ENCODE measurements around the gene TMEM163.

DNA sequence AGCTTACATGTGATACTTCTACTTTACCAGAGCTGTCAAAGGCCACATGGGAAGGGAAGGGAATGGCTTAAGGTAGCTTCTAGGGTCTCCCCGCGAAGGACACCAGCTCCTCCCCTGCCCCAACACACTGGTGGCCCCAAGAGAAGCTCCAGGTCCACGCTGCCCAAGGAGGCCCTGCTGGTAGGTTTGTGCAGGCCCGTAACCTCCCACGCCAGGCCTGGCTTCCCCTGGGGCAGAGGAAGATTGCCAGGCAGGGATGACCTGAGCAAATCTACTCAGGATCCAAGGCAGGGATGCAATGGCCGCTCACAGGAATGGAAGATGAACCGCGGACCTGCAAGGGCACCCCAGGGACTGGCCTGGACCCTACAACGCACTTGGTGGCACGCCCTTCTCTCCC, 259.9 kb downstream of the TMEM163 start:
- TF ChIP-seq ZFP41 (tag by site-specific recombination; IDR thresholded peaks at IDR 0.05; ENCODE audit: borderline replicate concordance) (no peak), ZNF184 (tag by site-specific recombination; IDR thresholded peaks at IDR 0.05) (no peak), ZNF426 (tag by site-specific recombination; IDR thresholded peaks at IDR 0.05) (no peak), TRIM28 (IDR thresholded peaks at IDR 0.05; ENCODE audit: borderline replicate concordance, low read length) (no peak), ZNF610 (tag by site-specific recombination; IDR thresholded peaks at IDR 0.05; ENCODE audit: borderline replicate concordance) (no peak), ZNF157 (tag by site-specific recombination; IDR thresholded peaks at IDR 0.05) (no peak), ZNF596 (tag by site-specific recombination; IDR thresholded peaks at IDR 0.05) (no peak), ZNF10 (tag by site-specific recombination; IDR thresholded peaks at IDR 0.05) (no peak)
- TF ChIP-seq, protein P1, sequence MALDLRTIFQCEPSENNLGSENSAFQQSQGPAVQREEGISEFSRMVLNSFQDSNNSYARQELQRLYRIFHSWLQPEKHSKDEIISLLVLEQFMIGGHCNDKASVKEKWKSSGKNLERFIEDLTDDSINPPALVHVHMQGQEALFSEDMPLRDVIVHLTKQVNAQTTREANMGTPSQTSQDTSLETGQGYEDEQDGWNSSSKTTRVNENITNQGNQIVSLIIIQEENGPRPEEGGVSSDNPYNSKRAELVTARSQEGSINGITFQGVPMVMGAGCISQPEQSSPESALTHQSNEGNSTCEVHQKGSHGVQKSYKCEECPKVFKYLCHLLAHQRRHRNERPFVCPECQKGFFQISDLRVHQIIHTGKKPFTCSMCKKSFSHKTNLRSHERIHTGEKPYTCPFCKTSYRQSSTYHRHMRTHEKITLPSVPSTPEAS (tag by site-specific recombination; IDR thresholded peaks at IDR 0.05) = no peak
- TF ChIP-seq, protein P2, sequence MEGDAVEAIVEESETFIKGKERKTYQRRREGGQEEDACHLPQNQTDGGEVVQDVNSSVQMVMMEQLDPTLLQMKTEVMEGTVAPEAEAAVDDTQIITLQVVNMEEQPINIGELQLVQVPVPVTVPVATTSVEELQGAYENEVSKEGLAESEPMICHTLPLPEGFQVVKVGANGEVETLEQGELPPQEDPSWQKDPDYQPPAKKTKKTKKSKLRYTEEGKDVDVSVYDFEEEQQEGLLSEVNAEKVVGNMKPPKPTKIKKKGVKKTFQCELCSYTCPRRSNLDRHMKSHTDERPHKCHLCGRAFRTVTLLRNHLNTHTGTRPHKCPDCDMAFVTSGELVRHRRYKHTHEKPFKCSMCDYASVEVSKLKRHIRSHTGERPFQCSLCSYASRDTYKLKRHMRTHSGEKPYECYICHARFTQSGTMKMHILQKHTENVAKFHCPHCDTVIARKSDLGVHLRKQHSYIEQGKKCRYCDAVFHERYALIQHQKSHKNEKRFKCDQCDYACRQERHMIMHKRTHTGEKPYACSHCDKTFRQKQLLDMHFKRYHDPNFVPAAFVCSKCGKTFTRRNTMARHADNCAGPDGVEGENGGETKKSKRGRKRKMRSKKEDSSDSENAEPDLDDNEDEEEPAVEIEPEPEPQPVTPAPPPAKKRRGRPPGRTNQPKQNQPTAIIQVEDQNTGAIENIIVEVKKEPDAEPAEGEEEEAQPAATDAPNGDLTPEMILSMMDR (tag by site-specific recombination; IDR thresholded peaks at IDR 0.05) = no peak
